Activated CD8-positive, alpha-beta memory T cell treated with anti-CD3 and anti-CD28 coated beads for 36 hours (primary cell): ENCODE measurements around the gene TENM4. TPM values are rescaled to one million over a fixed set of nuclear protein-coding genes. Genes with fewer than 3 reads are reported as not detected.

Experiments
- CTCF ChIA-PET: fragments of 350-600 bp; sonication (Branson Sonifier 250); formaldehyde crosslinking; loops from one replicate; lab custom pipeline; 2021; ENCODE audit warnings: antibody characterized with exemption; lab: Charles Lee
- POLR2A ChIA-PET: fragments of 350-600 bp; sonication (Branson Sonifier 250); formaldehyde crosslinking; loops from one replicate; lab custom pipeline; 2021; ENCODE audit warnings: antibody characterized with exemption; lab: Charles Lee
- total RNA-seq, 2 experiments: library from RNA; stranded (reverse); gene quantifications; one replicate each; pipeline ENCODE4 v1.2.3, GENCODE V29; 2021

Gene TENM4
- total RNA-seq, 2 experiments from 2014 or later: not detected

- CTCF ChIA-PET: no interaction called here
- POLR2A ChIA-PET: no interaction called here
These were observed 171.1 kb downstream of the TENM4 start for GRCh38 chr11:79269611-79270307.

- POLR2A ChIA-PET: no interaction called here
- CTCF ChIA-PET: no interaction called here
These were observed 174.4 kb downstream of the TENM4 start for GRCh38 chr11:79266396-79266795.

- CTCF ChIA-PET: no interaction called here
- POLR2A ChIA-PET: no interaction called here
These were observed 175.0 kb downstream of the TENM4 start for GRCh38 chr11:79265756-79266322.

GRCh38 chr11:79264284-79264683, 176.5 kb downstream of the TENM4 start:
- POLR2A ChIA-PET: no interaction called here
- CTCF ChIA-PET: no interaction called here

GRCh38 chr11:79263001-79263400, 177.8 kb downstream of the TENM4 start:
- POLR2A ChIA-PET: no interaction called here
- CTCF ChIA-PET: no interaction called here

- CTCF ChIA-PET: no interaction called here
- POLR2A ChIA-PET: no interaction called here
These were observed 178.6 kb downstream of the TENM4 start for GRCh38 chr11:79262221-79262620.

GRCh38 chr11:79261684-79262083, 179.1 kb downstream of the TENM4 start:
- CTCF ChIA-PET: no interaction called here
- POLR2A ChIA-PET: no interaction called here

GRCh38 chr11:79259800-79260199, 181.0 kb downstream of the TENM4 start:
- CTCF ChIA-PET: no interaction called here
- POLR2A ChIA-PET: no interaction called here

- POLR2A ChIA-PET: no interaction called here
- CTCF ChIA-PET: no interaction called here
These were observed 182.3 kb downstream of the TENM4 start for GRCh38 chr11:79258576-79258975.

- CTCF ChIA-PET: no interaction called here
- POLR2A ChIA-PET: no interaction called here
These were observed 184.9 kb downstream of the TENM4 start for GRCh38 chr11:79255965-79256364.

GRCh38 chr11:79253280-79253679, 187.6 kb downstream of the TENM4 start:
- POLR2A ChIA-PET: no interaction called here
- CTCF ChIA-PET: no interaction called here

GRCh38 chr11:79249295-79249993, 191.4 kb downstream of the TENM4 start:
- POLR2A ChIA-PET: no interaction called here
- CTCF ChIA-PET: no interaction called here

GRCh38 chr11:79244798-79245197, 196.0 kb downstream of the TENM4 start:
- ChIA-PET POLR2A (no interaction called here), CTCF (no interaction called here)

GRCh38 chr11:79244241-79244772, 196.5 kb downstream of the TENM4 start:
- POLR2A ChIA-PET: no interaction called here
- CTCF ChIA-PET: no interaction called here

- POLR2A ChIA-PET: no interaction called here
- CTCF ChIA-PET: no interaction called here
These were observed 197.2 kb downstream of the TENM4 start for GRCh38 chr11:79243422-79244210.

GRCh38 chr11:79242616-79243015, 198.2 kb downstream of the TENM4 start:
- CTCF ChIA-PET: no interaction called here
- POLR2A ChIA-PET: no interaction called here

- ChIA-PET CTCF (no interaction called here), POLR2A (no interaction called here)
These were observed 199.0 kb downstream of the TENM4 start for GRCh38 chr11:79241852-79242241.

GRCh38 chr11:79241205-79241851, 199.5 kb downstream of the TENM4 start:
- ChIA-PET CTCF (no interaction called here), POLR2A (no interaction called here)

GRCh38 chr11:79237703-79238102, 203.1 kb downstream of the TENM4 start:
- CTCF ChIA-PET: no interaction called here

GRCh38 chr11:79237091-79237490, 203.7 kb downstream of the TENM4 start:
- CTCF ChIA-PET: no interaction called here
- POLR2A ChIA-PET: no interaction called here

More at GRCh38 chr11:79237703-79238102, 203.1 kb downstream of the TENM4 start:
- POLR2A ChIA-PET: no interaction called here
